Natural killer cell (primary cell): Measurements from ENCODE around the gene TUBB1. TPM values are rescaled to one million over a fixed set of nuclear protein-coding genes. Genes with fewer than 3 reads are reported as not detected.

Source experiments
- ATAC-seq, 3 donors: fragments of 150-1000 bp in 2 of 3; fragments of 200-7000 bp in 1 of 3; cut with Tn5 transposase; 1 replicate in 1 of 3; 2 replicates in 2 of 3; pipeline ENCODE4 v1.10.0; 2021; ENCODE audit warnings: mild to moderate bottlenecking in 2 of 3, moderate library complexity in 2 of 3
- DNase-seq, 2 donors: peaks; one replicate each; pipeline versions ENCODE4 v3.0.0 to v3.0.0-alpha.2; 2013 to 2021; ENCODE audit warnings: mixed read lengths in 1 of 2
- H3K27ac ChIP-seq: one replicate; pipeline ENCODE4 v1.5.1; 2013; ENCODE audit warnings: mild to moderate bottlenecking, low read length
- H3K27me3 ChIP-seq: one replicate; pipeline ENCODE4 v1.6.1; 2013; ENCODE audit warnings: low read length; ENCODE audit not compliant: control insufficient read depth, insufficient read depth
- H3K36me3 ChIP-seq: one replicate; pipeline ENCODE4 v1.6.1; 2013; ENCODE audit warnings: low read length; ENCODE audit not compliant: control insufficient read depth, insufficient read depth
- H3K4me1 ChIP-seq: one replicate; pipeline ENCODE4 v1.6.1; 2013; ENCODE audit warnings: low read length; ENCODE audit not compliant: control insufficient read depth, insufficient read depth
- H3K4me3 ChIP-seq: one replicate; pipeline ENCODE4 v1.5.1; 2013; ENCODE audit warnings: low read length
- H3K9me3 ChIP-seq: one replicate; pipeline ENCODE4 v1.6.1; 2013; ENCODE audit warnings: low read length; ENCODE audit not compliant: control insufficient read depth, insufficient read depth
- H3K27ac Mint-ChIP-seq, 2 donors: one replicate each; pipeline ENCODE4 v1.8.0; 2022; ENCODE audit warnings: mild to moderate bottlenecking in 2 of 2, mixed read lengths in 2 of 2, moderate library complexity in 1 of 2
- H3K27me3 Mint-ChIP-seq, 2 donors: one replicate each; pipeline ENCODE4 v1.8.0; 2022; ENCODE audit warnings: low read depth in 2 of 2, mixed read lengths in 2 of 2
- H3K36me3 Mint-ChIP-seq: one replicate; pipeline ENCODE4 v1.8.0; 2022; ENCODE audit warnings: mixed read lengths
- H3K4me1 Mint-ChIP-seq, 2 donors: one replicate each; pipeline ENCODE4 v1.8.0; 2022; ENCODE audit warnings: mixed read lengths in 2 of 2
- H3K4me3 Mint-ChIP-seq: one replicate; pipeline ENCODE4 v1.8.0; 2022; ENCODE audit warnings: mild to moderate bottlenecking, moderate library complexity, mixed read lengths
- H3K9me3 Mint-ChIP-seq, 2 donors: one replicate each; pipeline ENCODE4 v1.8.0; 2022; ENCODE audit warnings: mixed read lengths in 2 of 2
- CTCF ChIP-seq: fragments of 200-600 bp; IDR thresholded peaks from one replicate; pipeline ENCODE4 v1.8.0; 2022; ENCODE audit warnings: antibody characterized with exemption
- WGBS: methylation state at CpG from one replicate; pipeline ENCODE4 v1.1.7; 2013; ENCODE audit warnings: missing lambda C conversion rate; ENCODE audit not compliant: insufficient coverage; 5-methylcytosine and 5-hydroxymethylcytosine counted together
- intact Hi-C: fragments of 100-400 bp; cut with micrococcal nuclease; formaldehyde crosslinking; loops from one replicate; pipeline ENCODE4 v1.14.2; 2022
- total RNA-seq, 4 donors: library from RNA; stranded (reverse); fragments of 120-200 nt in 1 of 4; gene quantifications; one replicate each; pipeline versions ENCODE4 v1.2.3 to v1.2.4, GENCODE V29; 2013 to 2022

Gene TUBB1
- total RNA-seq, 3 donors from 2014 or later (not counting 1 experiment from before 2014, with no cell fraction given): 4.3 to 46.9 (median 18.8) TPM

GRCh38 chr20:59051666-59052185 is 32.5 kb downstream of the TUBB1 start:
- Histone ChIP-seq H3K27me3 (peaks cover 12% of the 10 kb centered on the region), H3K4me1 (no peaks in the 10 kb centered on the region), H3K9me3 (no peaks in the 10 kb centered on the region), H3K36me3 (no peaks in the 10 kb centered on the region), H3K4me3 (no peak overlapping the region), H3K27ac (no peak overlapping the region)
- H3K27ac Mint-ChIP-seq: no peak overlapping the region
- no peaks in the 10 kb centered on the region for H3K36me3 Mint-ChIP-seq
- H3K4me3 Mint-ChIP-seq: no peak overlapping the region
- DNase-seq: no peak
- 93% methylated on average over 5 of the region's 6 CpGs for WGBS
- H3K27me3 Mint-ChIP-seq: peaks cover 20 to 59% of the 10 kb centered on the region in 2 donors
- intact Hi-C loops: no loop called here
- TF ChIP-seq CTCF: no peak
- no peaks in the 10 kb centered on the region for H3K4me1 Mint-ChIP-seq
- H3K9me3 Mint-ChIP-seq: no peaks in the 10 kb centered on the region
- no peak for ATAC-seq

GRCh38 chr20:59055302-59055701 is 36.1 kb downstream of the TUBB1 start:
- H3K9me3 ChIP-seq: no peaks in the 10 kb centered on the region
- peaks cover 13% of the 10 kb centered on the region for H3K27me3 ChIP-seq
- no peaks in the 10 kb centered on the region for H3K4me1 ChIP-seq
- no peak for ATAC-seq
- Mint-ChIP-seq H3K9me3 (no peaks in the 10 kb centered on the region), H3K4me3 (no peak overlapping the region), H3K27me3 (peaks cover 19 to 56% of the 10 kb centered on the region in 2 donors), H3K4me1 (no peaks in the 10 kb centered on the region), H3K36me3 (no peaks in the 10 kb centered on the region), H3K27ac (no peak overlapping the region)
- WGBS: 83% methylated on average over 6 of the region's 7 CpGs
- H3K4me3 ChIP-seq: no peak overlapping the region
- H3K36me3 ChIP-seq: no peaks in the 10 kb centered on the region
- TF ChIP-seq CTCF: no peak
- peak in 1 of 2 donors; percentile 61 for DNase-seq
- no peak overlapping the region for H3K27ac ChIP-seq
- intact Hi-C loops: loop anchor here (5.0 kb wide), 1 partner anchor 442 kb away; no protein-coding TSS in a partner anchor

DNA sequence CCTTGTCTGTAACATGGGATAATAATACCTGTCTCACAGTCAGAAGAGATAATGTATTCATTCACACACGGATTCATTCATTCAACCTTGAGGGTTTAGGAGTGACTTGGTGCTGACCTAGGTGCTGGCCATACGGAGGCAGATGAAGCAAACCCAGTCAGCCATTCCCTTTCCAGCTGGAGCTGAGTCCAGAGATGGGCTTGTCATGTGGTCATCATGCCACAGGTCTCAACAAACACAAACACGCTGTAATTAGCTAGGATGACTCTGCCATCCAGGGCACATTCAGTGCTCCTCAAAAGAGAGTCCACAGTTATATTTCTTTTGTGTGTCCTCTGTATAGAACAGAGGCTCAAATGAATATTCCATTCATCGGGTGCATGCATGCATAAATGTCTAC is 42.9 kb downstream of the TUBB1 start:
- intact Hi-C loops: no loop called here
- no peak for TF ChIP-seq CTCF
- Mint-ChIP-seq H3K36me3 (no peaks in the 10 kb centered on the region), H3K27me3 (peaks cover 27 to 32% of the 10 kb centered on the region in 2 donors), H3K4me1 (no peaks in the 10 kb centered on the region), H3K27ac (no peak overlapping the region), H3K4me3 (no peak overlapping the region), H3K9me3 (no peaks in the 10 kb centered on the region)
- no peak for DNase-seq
- Histone ChIP-seq H3K36me3 (no peaks in the 10 kb centered on the region), H3K27me3 (no peaks in the 10 kb centered on the region), H3K4me3 (no peak overlapping the region), H3K9me3 (no peaks in the 10 kb centered on the region), H3K4me1 (no peaks in the 10 kb centered on the region), H3K27ac (no peak overlapping the region)
- WGBS: 84% methylated on average over 4 of the region's 4 CpGs
- no peak for ATAC-seq
